ENCODE measurements around the gene FARS2.

The FARS2 gene

GRCh38 chr6:5316951-5317350 lies 55.6 kb downstream of the FARS2 start:
- no peak for DNase-seq (ENCODE audit: insufficient read length, low spot score)
- no peak for FAIRE-seq

- no peak for FAIRE-seq
These were observed 57.4 kb downstream of the FARS2 start for GRCh38 chr6:5318617-5319272.

GRCh38 chr6:5323979-5324378 lies 62.7 kb downstream of the FARS2 start:
- DNase-seq (ENCODE audit: insufficient read length, low spot score) (no peak), FAIRE-seq (no peak)

More at GRCh38 chr6:5318617-5319272, 57.4 kb downstream of the FARS2 start:
- DNase-seq (ENCODE audit: insufficient read length, low spot score), result no peak

GRCh38 chr6:5325173-5325572 lies 63.9 kb downstream of the FARS2 start:
- DNase-seq (ENCODE audit: insufficient read length, low spot score), result no peak
- no peak for FAIRE-seq

- FAIRE-seq, result peak; percentile 14
- DNase-seq (ENCODE audit: insufficient read length, low spot score), result no peak
These were observed 64.8 kb downstream of the FARS2 start for GRCh38 chr6:5326022-5326641.

- FAIRE-seq (no peak), DNase-seq (ENCODE audit: insufficient read length, low spot score) (no peak)
These were observed 67.5 kb downstream of the FARS2 start for GRCh38 chr6:5328800-5329199.

GRCh38 chr6:5331845-5332442 lies 70.6 kb downstream of the FARS2 start:
- DNase-seq (ENCODE audit: insufficient read length, low spot score) (no peak), FAIRE-seq (no peak)

- no peak for FAIRE-seq
These were observed 72.3 kb downstream of the FARS2 start for GRCh38 chr6:5333658-5334057.

GRCh38 chr6:5334341-5334740 lies 73.0 kb downstream of the FARS2 start:
- FAIRE-seq, result no peak
- DNase-seq (ENCODE audit: insufficient read length, low spot score), result no peak

More at GRCh38 chr6:5333658-5334057, 72.3 kb downstream of the FARS2 start:
- DNase-seq (ENCODE audit: insufficient read length, low spot score), result no peak

- peak; percentile 90 for FAIRE-seq
- DNase-seq (ENCODE audit: insufficient read length, low spot score), result peak; percentile 1
These were observed 73.7 kb downstream of the FARS2 start for GRCh38 chr6:5335020-5335419.

- peak; percentile 80 for FAIRE-seq
These were observed 76.3 kb downstream of the FARS2 start for GRCh38 chr6:5337573-5337972.

GRCh38 chr6:5338177-5338960 lies 77.1 kb downstream of the FARS2 start:
- peak; percentile 6 for DNase-seq (ENCODE audit: insufficient read length, low spot score)
- FAIRE-seq, result peak; percentile 84

More at GRCh38 chr6:5337573-5337972, 76.3 kb downstream of the FARS2 start:
- DNase-seq (ENCODE audit: insufficient read length, low spot score), result no peak

- DNase-seq (ENCODE audit: insufficient read length, low spot score) (no peak), FAIRE-seq (peak; percentile 68)
These were observed 78.5 kb downstream of the FARS2 start for GRCh38 chr6:5339786-5340185.

GRCh38 chr6:5341845-5342244 lies 80.5 kb downstream of the FARS2 start:
- no peak for DNase-seq (ENCODE audit: insufficient read length, low spot score)
- peak; percentile 52 for FAIRE-seq

- DNase-seq (ENCODE audit: insufficient read length, low spot score) (no peak), FAIRE-seq (no peak)
These were observed 82.7 kb downstream of the FARS2 start for GRCh38 chr6:5343998-5344397.

- FAIRE-seq, result no peak
These were observed 84.0 kb downstream of the FARS2 start for GRCh38 chr6:5345324-5345723.

GRCh38 chr6:5351552-5352210 lies 90.4 kb downstream of the FARS2 start:
- no peak for DNase-seq (ENCODE audit: insufficient read length, low spot score)
- no peak for FAIRE-seq

More at GRCh38 chr6:5345324-5345723, 84.0 kb downstream of the FARS2 start:
- DNase-seq (ENCODE audit: insufficient read length, low spot score), result no peak

- FAIRE-seq, result no peak
- DNase-seq (ENCODE audit: insufficient read length, low spot score), result no peak
These were observed 92.7 kb downstream of the FARS2 start for GRCh38 chr6:5353971-5354370.

- no peak for DNase-seq (ENCODE audit: insufficient read length, low spot score)
- no peak for FAIRE-seq
These were observed 96.2 kb downstream of the FARS2 start for GRCh38 chr6:5357486-5357885.

GRCh38 chr6:5359417-5359816 lies 98.1 kb downstream of the FARS2 start:
- no peak for FAIRE-seq
- no peak for DNase-seq (ENCODE audit: insufficient read length, low spot score)

GRCh38 chr6:5361396-5361795 lies 100.1 kb downstream of the FARS2 start:
- no peak for DNase-seq (ENCODE audit: insufficient read length, low spot score)
- FAIRE-seq, result no peak

All from GM19239 (cell line).